Fibroblast of skin of scalp (primary cell): ENCODE data around the gene FILIP1.
A peak's percentile ranks its signal among the peaks of the same experiment; 100 is the strongest.

Experiments used
- DNase-seq: peaks from one replicate; pipeline ENCODE4 v3.0.0-alpha.2; 2013

The FILIP1 gene

GRCh38 chr6:75377386-75377785, 116.2 kb downstream of the FILIP1 start:
- no peak for DNase-seq

- DNase-seq, result no peak
Measured at GRCh38 chr6:75376347-75377024, 117.1 kb downstream of the FILIP1 start.

- DNase-seq, result no peak
Measured at GRCh38 chr6:75374961-75375400, 118.6 kb downstream of the FILIP1 start.

- no peak for DNase-seq
Measured at GRCh38 chr6:75372884-75373283, 120.7 kb downstream of the FILIP1 start.

GRCh38 chr6:75370011-75370410, 123.6 kb downstream of the FILIP1 start:
- DNase-seq, result no peak

- DNase-seq, result no peak
Measured at GRCh38 chr6:75368864-75369402, 124.7 kb downstream of the FILIP1 start.

GRCh38 chr6:75368151-75368779, 125.3 kb downstream of the FILIP1 start:
- DNase-seq, result no peak

GRCh38 chr6:75363304-75363703, 130.3 kb downstream of the FILIP1 start:
- no peak for DNase-seq

GRCh38 chr6:75353644-75354043, 140.0 kb downstream of the FILIP1 start:
- no peak for DNase-seq

GRCh38 chr6:75351570-75351969, 142.0 kb downstream of the FILIP1 start:
- DNase-seq, result no peak

- DNase-seq, result no peak
Measured at GRCh38 chr6:75350808-75351207, 142.8 kb downstream of the FILIP1 start.

GRCh38 chr6:75350156-75350555, 143.4 kb downstream of the FILIP1 start:
- DNase-seq, result no peak

- DNase-seq, result peak; percentile 22
Measured at GRCh38 chr6:75349262-75349984, 144.2 kb downstream of the FILIP1 start.

GRCh38 chr6:75348882-75349261, 144.7 kb downstream of the FILIP1 start:
- no peak for DNase-seq

- peak; percentile 53 for DNase-seq
Measured at GRCh38 chr6:75347898-75348610, 145.5 kb downstream of the FILIP1 start.

- no peak for DNase-seq
Measured at GRCh38 chr6:75345413-75345812, 148.2 kb downstream of the FILIP1 start.

GRCh38 chr6:75344455-75344854, 149.1 kb downstream of the FILIP1 start:
- no peak for DNase-seq

GRCh38 chr6:75344021-75344420, 149.6 kb downstream of the FILIP1 start:
- DNase-seq, result no peak

- peak; percentile 50 for DNase-seq
Measured at GRCh38 chr6:75337835-75338580, 155.6 kb downstream of the FILIP1 start.

GRCh38 chr6:75334266-75335040, 159.1 kb downstream of the FILIP1 start:
- peak; percentile 63 for DNase-seq

- DNase-seq, result no peak
Measured at GRCh38 chr6:75333676-75334200, 159.9 kb downstream of the FILIP1 start.
